ENCODE results near the gene DDAH2. TPM values are rescaled to one million over a fixed set of nuclear protein-coding genes. Genes with fewer than 3 reads are reported as not detected.

The DDAH2 gene
- total RNA-seq, 1 experiment from 2014 or later: 43.4 TPM

DNA sequence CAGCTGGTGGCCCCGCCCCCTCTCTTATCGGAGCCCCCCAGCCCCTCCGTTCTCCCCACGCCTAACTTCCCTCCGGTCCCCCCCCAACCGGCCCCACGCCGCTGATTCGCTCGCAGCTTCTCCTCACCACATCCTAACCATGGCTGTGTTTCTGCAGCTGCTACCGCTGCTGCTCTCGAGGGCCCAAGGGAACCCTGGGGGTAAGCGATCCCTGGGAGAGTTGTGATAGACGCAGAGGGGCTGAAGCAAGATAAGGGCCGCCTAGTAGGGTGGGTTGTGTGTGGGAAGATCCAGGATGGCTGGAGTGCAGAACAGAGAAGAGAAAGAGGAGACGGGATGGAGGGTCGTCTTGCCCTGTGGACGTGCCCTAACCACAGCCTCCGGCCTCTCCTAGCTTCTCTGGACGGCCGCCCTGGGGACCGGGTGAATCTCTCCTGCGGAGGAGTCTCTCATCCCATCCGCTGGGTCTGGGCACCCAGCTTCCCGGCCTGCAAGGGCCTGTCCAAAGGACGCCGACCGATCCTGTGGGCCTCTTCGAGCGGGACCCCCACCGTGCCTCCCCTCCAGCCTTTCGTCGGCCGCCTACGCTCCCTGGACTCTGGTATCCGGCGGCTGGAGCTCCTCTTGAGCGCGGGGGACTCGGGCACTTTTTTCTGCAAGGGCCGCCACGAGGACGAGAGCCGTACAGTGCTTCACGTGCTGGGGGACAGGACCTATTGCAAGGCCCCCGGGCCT, 5.7 kb downstream of the DDAH2 start, which contains the start of gene MPIG6B (continued):
- TF ChIP-seq ZNF274 (IDR thresholded peaks at IDR 0.05; ENCODE audit: low read depth, low read length) (no peak), ELF1 (IDR thresholded peaks at IDR 0.05; ENCODE audit: borderline replicate concordance, low read depth) (no peak), RAD21 (IDR thresholded peaks at IDR 0.05; ENCODE audit: low read depth) (no peak), SIN3A (IDR thresholded peaks at IDR 0.05; ENCODE audit: low read depth) (no peak)

DNA sequence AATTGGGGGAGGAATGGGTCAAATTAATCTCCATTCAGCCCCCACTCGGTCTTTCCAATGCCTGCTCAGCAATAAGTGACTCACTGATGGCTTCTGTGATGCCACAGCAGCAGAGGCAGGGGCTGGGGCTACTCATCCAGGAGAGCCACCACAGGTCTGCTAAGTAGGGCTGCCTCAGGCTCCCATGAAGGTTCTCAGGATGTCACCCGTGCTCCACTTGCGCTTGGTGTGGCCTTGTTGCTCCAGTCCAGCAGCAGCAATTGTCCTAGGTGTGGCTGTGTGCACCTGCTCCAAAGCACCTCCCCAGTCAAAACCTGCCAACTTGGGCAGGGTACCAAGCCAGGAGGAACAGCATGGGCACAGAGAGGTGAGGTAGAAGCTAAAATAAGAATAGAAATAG, 6.9 kb downstream of the DDAH2 start:
- ATAC-seq (no peak), DNase-seq (ENCODE audit: low read depth, low spot score) (no peak)
- Histone ChIP-seq H3K79me2 (ENCODE audit: insufficient read depth, low read length) (no peaks in the 10 kb centered on the region), H3K36me3 (ENCODE audit: control insufficient read depth in 1 of 2, insufficient read depth in 2 of 2, low read length in 2 of 2) (0 out of 4 replicates have a peak, but pooled peaks cover 0 to 3% of the 10 kb centered on the region in 2 experiments), H3K27ac (ENCODE audit: low read depth, low read length) (no peak overlapping the region), H3K27me3 (ENCODE audit: insufficient read depth, low read length) (no peaks in the 10 kb centered on the region), H3K4me3 (replicated peaks in 1 of 2; ENCODE audit: low read depth in 1 of 2, low read length in 2 of 2) (no peak overlapping the region), H4K20me1 (ENCODE audit: insufficient read depth) (no peaks in the 10 kb centered on the region), H3K9me2 (ENCODE audit: insufficient read depth) (no peaks in the 10 kb centered on the region), H2AFZ (ENCODE audit: low read depth, low read length, poor library complexity, severe bottlenecking) (no peak overlapping the region), H3K4me1 (ENCODE audit: control insufficient read depth in 1 of 2, insufficient read depth in 2 of 2, low read length in 2 of 2) (peaks cover 27 to 42% of the 10 kb centered on the region in 2 experiments), H3K4me2 (ENCODE audit: low read length) (no peak overlapping the region), H3K9ac (ENCODE audit: low read length) (no peak overlapping the region), H3K9me3 (ENCODE audit: control insufficient read depth in 1 of 2, insufficient read depth in 1 of 2, low read depth in 1 of 2, low read length in 2 of 2) (no peaks in the 10 kb centered on the region)
- BruUV-seq (replicated peaks): no TSS peak
- POLR2A ChIA-PET: interaction anchor here (1.4 kb wide), 1 partner anchor 10 kb away, joined by 3 read pairs; no protein-coding TSS in a partner anchor
- intact Hi-C loops (cut with micrococcal nuclease): no loop called here
- RAD21 ChIA-PET (ENCODE audit: low non-redundant PET in 1 of 2, low total read pairs in 2 of 2, uncharacterized antibody in 2 of 2, unreplicated experiment in 2 of 2): no interaction called here
- CTCF ChIA-PET: no interaction called here
- TF ChIP-seq YY1 (IDR thresholded peaks at IDR 0.05; ENCODE audit: extremely low read depth, insufficient replicate concordance, low read depth, low read length) (no peak), MAX (IDR thresholded peaks at IDR 0.05) (no peak), JUND (IDR thresholded peaks at IDR 0.05) (no peak), CBX3 (IDR thresholded peaks at IDR 0.05; ENCODE audit: low read depth) (no peak), ZFX (IDR thresholded peaks at IDR 0.05) (no peak)
- TF ChIP-seq, protein P1, sequence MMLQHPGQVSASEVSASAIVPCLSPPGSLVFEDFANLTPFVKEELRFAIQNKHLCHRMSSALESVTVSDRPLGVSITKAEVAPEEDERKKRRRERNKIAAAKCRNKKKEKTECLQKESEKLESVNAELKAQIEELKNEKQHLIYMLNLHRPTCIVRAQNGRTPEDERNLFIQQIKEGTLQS (IDR thresholded peaks at IDR 0.05): no peak
